UCSD-AML1 (cell line): ENCODE data around the gene MAGI1.

Experiments used
- DNase-seq: peaks from one replicate; lab custom pipeline; 2025; ENCODE audit not compliant: unreplicated experiment; lab: John Stamatoyannopoulos, UW

MAGI1 gene

GRCh38 chr3:65948841-65949573 lies 89.7 kb downstream of the MAGI1 start:
- DNase-seq = no peak

DNA sequence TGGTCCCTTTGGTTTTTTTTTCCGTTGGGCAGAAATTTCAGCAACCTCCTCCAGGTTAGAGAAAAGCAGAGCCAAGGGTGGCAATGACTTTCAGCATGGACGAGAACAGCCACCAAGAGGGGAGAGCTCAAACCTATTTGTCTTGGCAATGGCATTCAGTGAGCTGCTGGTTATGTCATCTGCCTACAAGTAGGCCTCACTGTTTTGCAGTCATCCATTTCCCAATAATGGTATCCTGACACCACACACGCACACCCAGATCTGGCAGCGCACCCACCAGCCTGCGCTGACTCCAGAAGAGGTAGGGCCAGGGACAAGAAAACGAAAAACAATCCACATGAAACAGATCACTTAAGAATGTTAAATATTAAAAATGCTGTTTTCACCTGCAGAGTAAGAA lies 92.3 kb downstream of the MAGI1 start:
- DNase-seq = no peak

GRCh38 chr3:65945953-65946352 lies 92.8 kb downstream of the MAGI1 start:
- no peak for DNase-seq

GRCh38 chr3:65945480-65945879 lies 93.2 kb downstream of the MAGI1 start:
- DNase-seq = no peak

DNA sequence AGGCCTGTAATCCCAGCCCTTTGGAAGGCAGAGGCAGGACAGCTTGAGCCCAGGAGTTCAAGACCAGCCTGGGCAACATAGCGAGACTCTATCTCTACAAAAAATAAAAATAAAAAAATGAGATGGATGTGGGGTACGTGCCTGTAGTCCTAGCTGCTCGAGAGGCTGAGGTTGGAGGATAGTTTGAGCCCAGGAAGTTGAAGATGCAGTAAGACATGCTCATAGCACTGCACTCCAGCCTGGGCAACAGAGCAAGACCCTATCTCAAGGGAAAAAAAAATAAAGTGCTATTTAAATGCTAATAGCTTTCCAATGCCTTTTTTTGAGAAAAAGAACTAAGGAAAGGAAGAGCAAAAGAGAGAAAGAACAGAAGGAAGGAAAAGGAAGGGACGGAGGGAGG lies 94.5 kb downstream of the MAGI1 start:
- no peak for DNase-seq

- DNase-seq = no peak
These were observed 98.9 kb downstream of the MAGI1 start for GRCh38 chr3:65939801-65940246.

DNA sequence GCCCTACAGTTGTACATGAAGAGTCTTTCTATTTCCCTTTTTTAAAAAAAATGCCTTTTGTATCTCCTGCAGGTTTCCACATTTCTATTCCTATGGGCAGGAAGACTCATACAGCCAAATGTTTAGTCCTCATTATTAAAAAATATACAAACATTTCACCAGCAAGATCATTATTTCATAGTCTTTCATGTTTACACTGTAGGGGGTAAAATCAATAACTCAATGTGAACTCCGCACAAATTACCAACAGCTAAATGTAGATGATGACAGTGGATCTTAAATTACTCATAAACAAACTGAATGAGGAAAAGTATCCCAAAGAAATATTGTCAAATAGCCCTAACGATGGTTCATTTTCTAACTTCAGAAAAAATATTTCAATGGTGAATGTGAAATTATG lies 99.5 kb downstream of the MAGI1 start:
- DNase-seq = no peak

- DNase-seq = no peak
These were observed 100.0 kb downstream of the MAGI1 start for GRCh38 chr3:65938676-65939075.

DNA sequence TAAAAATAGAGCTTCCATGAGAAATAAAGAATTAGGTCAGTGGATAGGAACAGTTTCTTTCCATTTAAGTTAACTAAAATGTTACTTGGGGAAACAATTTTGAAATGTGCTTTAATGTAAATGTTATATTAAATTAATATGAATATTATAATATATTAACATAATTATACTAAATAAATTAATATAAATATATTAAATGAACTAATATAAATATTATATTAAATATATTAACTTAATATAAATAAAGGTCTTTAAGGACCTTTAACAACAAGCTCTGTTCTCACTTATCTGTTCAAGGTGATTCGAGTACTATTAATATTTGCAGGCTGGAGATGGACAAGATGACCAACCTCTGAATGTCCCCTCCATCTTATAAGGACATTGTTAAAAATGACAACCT lies 100.6 kb downstream of the MAGI1 start:
- no peak for DNase-seq

DNA sequence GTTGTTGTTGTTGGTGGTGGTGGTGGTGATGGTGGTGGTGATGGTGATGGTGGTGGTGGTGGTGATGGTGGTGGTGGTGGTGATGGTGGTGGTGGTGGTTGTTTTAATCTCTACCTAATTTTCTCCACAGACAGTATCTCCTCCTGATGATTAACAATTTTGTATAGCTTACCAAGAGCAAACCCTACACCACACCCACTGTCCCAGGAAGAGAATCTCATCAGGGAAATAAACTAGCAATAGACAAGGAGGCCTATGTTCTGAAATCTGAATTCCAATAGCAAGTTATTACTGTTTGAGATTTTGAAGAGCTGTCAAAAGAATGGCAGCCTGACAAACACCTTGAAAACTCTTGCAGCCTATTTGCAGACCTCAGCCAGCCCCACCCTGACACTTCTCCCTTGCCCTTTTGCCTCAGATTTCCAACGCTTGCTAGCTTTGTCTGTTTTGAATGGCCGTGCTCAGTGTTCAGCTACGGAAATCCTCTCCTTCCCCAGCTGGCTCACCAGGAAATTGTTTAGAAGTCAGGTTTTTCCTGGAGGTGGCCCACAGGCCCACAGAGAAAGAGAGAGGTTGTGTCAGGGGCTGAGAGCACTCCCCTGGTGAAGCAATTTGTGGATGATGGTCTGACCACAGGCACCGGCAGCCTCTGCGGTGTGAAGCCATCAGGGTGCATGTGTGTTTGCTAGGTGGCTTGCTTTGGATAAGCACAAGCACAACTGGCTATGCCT lies 101.6 kb downstream of the MAGI1 start:
- DNase-seq = peak; percentile 65

- DNase-seq = no peak
These were observed 103.0 kb downstream of the MAGI1 start for GRCh38 chr3:65935724-65936123.

DNA sequence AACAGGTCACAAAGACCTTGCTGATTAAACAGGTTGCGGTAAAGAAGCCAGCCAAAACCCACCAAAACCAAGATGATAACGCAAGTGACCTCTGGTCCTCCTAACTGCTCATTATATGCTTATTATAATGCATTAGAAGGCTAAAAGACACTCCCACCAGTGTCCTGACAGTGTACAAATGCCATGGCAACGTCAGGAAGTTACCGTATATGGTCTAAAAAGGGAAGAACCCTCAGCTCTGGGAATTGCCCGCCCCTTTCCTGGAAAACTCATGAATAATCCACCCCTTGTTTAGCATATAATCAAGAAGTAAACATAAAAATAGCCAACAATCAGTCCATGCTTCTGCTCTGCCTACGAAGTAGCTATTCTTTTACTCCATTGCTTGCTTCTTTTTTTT lies 108.1 kb downstream of the MAGI1 start:
- no peak for DNase-seq

DNA sequence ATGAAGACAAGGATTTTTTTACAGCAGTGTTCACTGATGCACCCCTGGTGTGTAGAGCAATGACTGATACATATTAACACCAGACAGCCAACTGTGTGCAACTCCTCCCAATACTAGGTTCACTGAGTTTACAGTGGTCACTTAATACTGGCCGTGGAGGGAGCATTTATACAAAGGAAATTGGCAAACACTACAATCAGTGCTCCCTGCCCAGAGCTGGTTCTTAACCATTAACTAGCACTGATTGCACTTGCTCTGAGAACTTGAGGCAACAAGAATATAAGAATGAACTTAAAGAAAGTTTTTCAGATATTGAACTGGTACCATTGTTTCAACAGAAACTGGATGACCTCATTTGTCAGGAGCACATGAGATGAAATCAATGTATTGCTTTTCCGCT lies 110.6 kb downstream of the MAGI1 start:
- no peak for DNase-seq

- DNase-seq = peak; percentile 11
These were observed 111.1 kb downstream of the MAGI1 start for GRCh38 chr3:65927576-65927975.

GRCh38 chr3:65925254-65925954 lies 113.3 kb downstream of the MAGI1 start:
- no peak for DNase-seq

- DNase-seq = no peak
These were observed 114.0 kb downstream of the MAGI1 start for GRCh38 chr3:65924762-65925161.

DNA sequence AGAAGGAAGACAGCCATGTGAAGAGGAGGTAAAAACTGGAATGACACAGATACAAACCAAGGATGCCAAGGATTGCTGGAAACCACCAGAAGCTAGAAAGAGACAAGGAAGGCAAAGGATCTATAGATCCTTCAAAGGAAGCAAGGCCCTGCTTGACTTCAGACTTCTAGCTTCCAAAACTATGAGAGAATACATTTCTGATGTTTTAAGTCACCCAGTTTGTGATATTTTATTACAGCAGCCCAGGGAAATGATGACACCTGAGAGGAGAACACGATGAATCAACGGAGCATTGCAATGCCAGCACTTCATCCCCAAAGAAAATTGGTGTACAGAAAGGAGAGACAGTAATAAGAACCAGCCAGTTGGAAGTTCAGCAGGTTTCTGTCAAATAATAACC lies 116.3 kb downstream of the MAGI1 start:
- DNase-seq = no peak

DNA sequence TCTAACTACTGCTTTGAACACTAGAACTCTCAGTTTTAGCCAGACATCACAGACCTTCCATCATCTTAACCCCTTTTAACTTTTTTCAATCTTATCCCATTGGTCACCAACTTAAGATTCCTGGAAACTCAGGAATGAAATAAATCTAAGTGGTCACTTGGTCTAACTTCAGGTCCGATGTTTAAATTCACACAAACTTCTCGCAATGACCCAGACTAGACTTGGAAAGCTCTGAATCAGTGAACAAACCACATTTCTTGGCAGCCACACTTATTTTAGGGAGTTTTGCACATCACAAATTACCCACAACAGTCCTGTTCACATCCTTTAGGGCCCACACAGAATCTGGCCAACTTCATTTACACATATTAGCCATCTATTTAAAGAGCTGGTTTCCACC lies 118.9 kb downstream of the MAGI1 start:
- no peak for DNase-seq

- DNase-seq = no peak
These were observed 123.2 kb downstream of the MAGI1 start for GRCh38 chr3:65915477-65915876.

DNA sequence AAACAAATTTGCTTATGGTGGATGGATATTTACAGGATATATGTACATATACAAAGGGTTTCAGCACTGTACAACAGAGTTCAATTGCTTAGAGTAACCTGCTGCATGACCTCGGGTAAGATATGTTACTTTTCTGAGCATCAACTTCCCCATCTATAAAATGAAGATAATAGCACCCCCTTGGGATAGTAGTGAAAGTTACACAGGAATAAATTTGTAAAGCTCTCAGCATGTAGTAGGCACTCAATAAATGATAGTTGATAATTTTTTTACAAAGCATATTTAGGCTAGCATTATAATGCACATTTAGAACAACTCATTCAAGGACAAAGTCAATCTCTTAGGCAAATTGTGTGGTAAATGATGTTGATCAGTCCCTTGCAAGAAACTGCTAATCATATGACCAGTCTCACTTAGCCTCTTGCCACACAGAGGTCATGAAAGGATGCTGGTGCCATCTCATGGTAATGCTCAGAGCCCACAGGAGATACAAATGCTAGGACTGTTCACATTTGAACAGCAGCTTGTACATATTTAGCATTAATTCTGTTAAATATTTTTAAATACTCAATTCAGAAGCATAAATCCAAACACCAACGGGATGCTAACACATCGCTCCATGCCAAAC lies 123.9 kb downstream of the MAGI1 start:
- DNase-seq = no peak

DNA sequence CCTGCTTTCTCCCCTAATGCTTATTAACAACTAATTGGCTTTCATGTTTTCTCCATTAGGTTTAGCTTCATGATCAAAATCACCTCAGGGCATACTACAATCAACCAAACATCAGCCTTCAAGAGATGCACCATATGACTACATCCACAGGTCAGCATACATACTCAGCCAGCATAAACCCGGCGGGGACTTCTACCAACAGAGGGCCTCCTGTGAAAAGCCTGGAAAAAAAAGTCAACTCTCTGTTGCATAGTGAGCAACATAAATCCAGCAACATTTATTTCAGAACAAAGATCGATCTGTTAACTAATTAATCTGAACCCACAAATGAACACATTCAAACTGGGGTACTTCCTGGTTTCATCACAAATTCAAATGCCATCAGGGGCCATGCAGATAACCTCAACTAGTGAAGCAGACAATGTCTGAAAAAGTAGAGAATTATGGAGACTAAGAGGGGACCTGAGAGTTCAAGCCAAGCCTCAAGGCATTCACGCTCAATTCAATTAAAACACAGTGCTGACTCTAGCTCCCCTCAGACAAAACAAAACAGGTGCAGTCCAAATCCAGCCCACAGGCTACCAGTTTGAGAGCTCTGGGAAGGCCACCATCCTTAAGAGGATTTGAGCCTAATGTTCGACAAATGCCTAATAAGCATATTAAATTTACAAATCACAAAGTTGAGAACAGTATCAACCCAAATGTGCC lies 124.5 kb downstream of the MAGI1 start:
- no peak for DNase-seq
